Activated T-cell treated with anti-CD3 and anti-CD28 coated beads, Interleukin-2, amount 50 U/mL, for 48 hours (primary cell): ENCODE data around the gene MYLK4.

ENCODE experiments used
- DNase-seq, 2 experiments: peaks; one replicate each; pipeline ENCODE4 v3.0.0-alpha.2; 2020

MYLK4 gene

DNA sequence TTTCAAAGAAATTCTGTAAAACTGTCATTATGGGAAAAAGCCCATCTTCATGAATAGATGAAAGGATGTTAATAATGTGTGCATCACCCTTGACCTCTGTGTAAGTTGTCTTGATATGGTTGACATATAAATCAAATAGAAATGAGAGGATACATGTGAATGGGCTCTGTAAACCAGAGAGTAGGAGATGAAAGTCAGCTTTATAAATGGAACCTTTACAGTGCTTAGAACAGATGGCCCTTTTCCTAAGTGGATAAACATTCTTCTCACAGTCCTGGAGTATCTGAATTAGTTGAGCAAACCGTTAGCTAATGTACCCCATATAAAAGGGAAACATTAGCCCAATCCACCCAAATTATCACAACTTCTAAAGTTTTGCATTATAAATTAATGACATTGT is 57.5 kb downstream of the MYLK4 start:
- no peak for DNase-seq

DNA sequence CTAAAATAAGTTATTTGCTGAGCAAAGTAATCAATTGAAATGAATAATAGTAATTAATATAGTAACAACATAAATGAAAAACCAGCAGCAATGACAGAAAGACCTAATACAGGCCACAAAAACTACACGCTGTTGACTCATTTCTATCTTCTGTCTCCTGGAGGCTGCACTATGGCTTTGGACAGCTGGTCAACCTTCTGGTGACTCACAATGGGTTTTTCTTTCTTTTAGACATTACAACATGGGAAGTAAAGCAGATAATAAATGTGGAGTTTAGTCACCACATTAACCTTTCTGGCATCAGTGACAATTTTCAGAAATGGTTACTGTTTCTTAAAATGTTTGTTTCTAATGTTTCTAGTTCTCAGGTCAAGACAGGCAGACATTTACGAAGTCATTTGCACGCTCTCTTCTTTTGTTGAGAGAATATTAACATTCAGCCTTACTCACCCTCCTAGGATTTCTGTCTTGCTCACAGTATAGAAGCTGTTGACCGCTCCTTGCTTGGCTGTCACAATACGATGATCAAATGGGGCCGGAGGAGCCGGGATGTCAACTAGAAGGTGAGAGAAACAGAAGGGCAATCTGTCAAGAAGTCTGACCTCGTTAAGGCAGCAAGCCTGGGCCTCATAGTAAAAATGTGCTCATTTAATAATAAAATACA is 62.2 kb downstream of the MYLK4 start:
- DNase-seq: no peak

- no peak for DNase-seq
Measured at GRCh38 chr6:2687456-2687855, 63.3 kb downstream of the MYLK4 start.

- no peak for DNase-seq
Measured at GRCh38 chr6:2686515-2686914, 64.2 kb downstream of the MYLK4 start.

DNA sequence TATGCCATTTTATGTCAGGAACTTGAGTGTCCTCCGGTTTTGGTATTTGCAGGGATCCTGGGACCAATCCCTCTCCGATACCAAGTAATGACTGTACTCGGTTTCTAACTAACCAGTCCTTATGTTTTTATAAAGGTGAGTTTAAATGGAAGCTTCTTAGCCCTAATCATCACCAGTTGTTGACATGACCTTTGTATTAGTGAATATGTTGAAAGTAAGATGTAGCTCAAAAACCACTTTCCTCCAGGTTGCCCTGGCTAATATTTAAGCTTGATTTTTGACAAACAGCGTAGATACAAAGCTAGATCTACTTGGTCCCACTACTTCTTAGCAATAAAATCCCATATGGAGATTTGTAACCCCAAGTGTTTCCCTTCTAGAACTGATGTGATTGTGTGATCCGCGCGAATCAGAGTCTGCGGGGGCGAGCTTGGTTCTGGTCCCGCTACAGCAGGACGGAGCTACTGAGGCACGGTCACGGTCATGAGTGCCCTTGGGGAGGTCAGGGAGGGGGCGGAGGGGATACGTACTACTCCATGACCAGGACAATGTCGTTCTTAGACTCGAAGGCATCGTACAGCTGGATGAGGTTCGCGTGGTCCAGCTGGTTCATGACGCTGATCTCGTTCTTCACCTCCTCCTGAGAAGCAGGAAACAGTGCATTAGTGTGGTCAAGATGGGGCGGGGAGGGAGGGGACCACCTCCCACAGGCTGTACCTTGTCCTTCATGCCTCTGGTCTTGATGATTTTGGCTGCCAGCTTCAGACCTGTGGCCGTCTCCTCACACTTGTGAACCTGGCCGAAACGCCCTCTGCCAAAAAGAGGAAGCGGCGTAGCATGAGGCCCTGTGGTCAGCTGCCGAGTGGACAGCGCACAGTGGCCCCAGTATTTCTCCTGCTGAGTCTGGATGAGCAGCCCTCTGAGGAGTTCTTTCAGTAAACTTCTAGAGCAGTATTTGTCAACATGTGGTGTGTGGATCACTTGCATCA is 65.7 kb downstream of the MYLK4 start:
- no peak for DNase-seq

DNA sequence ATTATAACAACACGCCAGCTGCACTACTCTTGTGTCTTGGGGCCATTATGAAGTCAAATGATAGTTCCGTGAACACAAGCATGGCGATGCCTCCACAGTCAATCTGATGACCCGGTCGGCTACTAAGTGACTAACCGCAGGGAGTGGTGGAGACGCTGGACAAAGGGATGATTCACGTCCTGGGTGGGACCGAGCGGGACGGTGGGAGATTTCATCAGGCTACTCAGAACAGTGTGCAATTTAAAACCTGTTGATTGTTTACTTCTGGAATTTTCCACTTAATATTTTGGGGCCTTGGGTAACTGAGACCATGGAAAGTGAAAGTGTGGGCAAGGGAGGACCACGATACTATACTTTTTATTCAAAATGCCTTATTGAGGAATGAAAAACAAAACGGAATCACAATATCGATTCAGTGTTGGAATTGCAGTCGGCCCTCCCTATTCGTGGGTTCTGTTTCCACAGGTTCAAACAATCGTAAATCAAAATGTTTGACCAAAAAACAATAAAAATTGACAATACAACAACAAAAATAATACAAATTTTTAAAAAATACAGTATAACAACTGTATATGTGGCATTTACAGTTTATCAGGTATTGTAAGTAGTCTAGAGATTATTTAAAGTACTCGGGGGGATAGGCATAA is 66.5 kb downstream of the MYLK4 start:
- DNase-seq: no peak

DNA sequence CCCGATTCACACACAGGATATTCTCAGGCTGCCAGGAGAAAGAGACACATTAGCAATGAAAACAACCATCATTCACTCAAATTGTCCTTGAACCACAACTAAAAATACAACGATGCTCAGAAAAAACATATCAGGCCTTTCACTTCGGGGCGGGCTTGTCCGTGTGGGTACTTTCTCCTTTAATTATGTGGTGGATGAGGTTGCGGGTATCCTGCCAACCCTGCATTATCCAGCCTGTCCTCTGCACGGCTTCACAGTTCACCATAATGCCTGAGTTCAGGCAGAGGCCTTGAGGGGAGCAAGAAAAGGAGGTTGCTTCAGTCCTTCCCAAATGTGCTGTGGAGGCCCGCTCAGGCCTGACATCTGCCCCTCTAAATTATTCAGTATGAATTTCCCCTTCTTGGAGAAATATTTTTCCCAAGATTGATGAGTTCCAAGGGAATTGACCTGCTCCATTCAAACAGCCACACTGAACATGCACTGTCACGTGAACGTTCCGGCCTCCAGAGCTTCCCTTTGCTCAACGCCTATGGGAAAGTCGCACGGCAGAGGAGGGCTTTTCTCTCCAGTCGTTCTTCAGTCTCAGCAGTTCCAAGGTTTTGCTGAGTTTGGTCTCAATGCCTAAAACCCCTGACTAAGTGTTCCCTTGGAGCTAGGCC is 70.3 kb downstream of the MYLK4 start:
- no peak for DNase-seq

DNA sequence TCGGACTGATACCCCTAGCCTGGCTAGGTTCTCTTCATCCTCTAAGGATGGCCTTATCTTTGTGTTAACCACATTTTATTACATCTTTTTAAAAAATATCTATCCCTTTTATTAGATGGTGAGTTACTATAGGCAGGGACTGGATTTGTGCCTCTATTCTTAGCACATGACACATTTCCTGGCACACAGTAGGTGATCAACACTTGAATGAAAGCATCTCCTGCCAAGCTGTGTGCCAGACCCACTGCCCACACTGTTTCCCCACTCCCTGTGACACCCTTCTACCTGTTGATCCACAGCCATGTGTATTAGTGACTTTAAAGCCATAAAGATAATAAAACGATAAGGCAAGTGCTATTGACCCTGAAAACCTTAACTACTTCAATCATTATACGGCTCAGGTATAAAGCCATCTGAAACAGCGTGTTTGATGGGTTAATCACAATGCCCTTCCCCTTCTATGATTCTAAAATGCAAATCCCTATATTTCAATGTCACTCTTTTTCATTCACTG is 73.6 kb downstream of the MYLK4 start:
- no peak for DNase-seq

- DNase-seq: no peak
Measured at GRCh38 chr6:2676048-2676447, 74.7 kb downstream of the MYLK4 start.

DNA sequence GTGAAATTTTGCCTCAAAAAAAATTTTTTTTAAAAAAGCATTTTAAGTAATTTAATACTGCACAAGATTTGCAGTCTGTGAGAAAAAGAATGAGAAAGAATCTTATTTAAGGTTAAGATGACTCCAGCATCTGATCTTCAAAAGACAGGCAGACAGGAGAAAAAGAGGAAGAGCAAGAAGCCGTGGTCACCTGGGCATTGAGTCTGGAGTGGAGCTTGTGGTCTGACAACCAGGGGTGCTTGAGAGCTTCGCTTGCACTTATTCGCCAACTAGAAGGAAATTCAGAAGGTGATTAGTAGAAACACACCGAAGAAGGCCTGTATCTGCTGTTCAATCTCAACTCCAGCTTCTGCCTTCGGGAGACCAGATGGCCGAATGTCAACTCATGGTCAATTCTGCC is 75.9 kb downstream of the MYLK4 start:
- no peak for DNase-seq

GRCh38 chr6:2669067-2669700 is 81.5 kb downstream of the MYLK4 start:
- DNase-seq: no peak

- no peak for DNase-seq
Measured at GRCh38 chr6:2667617-2668016, 83.1 kb downstream of the MYLK4 start.

- DNase-seq: no peak
Measured at GRCh38 chr6:2666906-2667575, 83.7 kb downstream of the MYLK4 start.

DNA sequence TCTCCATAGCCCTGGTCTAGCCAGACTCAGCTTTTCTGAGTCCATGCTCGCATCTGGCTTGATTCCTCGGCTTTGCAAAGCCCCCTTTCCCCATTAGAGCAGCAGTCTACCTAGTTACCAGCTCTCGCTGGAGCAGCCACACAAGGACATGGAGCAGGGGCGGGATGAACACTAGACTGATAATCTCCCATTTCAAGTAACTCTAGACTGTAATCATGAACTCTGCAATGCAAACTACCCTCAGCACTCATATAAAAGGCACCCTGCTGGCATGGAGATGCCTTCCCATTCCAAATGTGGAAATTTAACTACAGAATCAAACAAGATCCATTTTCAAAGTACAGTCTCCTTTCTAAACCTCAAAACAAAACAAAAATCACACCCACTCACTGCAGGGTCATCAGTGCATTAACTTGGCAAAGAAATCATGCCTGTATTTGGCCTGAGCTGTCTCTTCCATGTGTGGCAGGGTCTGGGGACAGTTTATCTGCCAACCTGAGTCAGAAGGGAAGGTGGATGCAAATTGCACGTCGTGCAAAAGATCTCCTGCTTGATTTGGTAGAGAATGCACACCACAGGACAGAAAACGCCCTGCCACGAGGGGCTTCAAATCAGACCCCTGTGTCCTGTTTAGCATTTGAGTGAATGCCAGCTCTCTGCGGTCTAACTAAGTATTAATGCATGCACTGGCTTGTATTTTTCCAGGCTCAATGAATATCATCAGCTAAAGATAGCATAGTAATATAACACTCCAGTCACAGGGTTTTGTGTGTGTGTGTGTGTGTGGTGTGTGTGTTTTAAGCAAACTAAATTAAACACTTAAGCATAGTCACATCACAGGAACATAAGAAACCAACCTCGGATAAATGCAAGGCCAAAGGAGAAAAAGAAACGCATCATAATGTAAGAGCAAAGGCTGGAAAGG is 85.3 kb downstream of the MYLK4 start:
- no peak for DNase-seq

GRCh38 chr6:2663123-2663522 is 87.6 kb downstream of the MYLK4 start:
- peak in 1 of 2 experiments; percentile 28 for DNase-seq

DNA sequence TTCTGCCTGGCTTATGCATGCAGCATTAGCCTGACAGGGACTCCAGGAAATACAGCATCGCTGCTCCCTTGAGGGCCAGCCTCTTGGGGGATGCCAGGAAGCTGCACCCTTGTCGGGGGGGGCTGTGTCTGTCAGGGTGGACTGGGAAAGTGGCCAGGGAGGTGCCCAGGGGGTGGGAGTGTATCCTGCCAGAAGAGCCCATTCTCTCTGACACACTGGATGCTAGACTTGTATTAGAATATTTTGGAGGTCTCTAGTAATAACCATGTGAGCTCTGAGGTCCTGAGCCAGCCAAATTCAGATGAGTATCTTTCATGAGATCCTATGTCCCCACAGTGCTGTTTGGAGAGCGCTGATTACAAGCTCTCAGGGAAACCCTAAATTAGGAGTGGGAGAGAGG is 89.1 kb downstream of the MYLK4 start:
- no peak for DNase-seq

- DNase-seq: no peak
Measured at GRCh38 chr6:2659882-2660281, 90.8 kb downstream of the MYLK4 start.

GRCh38 chr6:2659381-2659780 is 91.3 kb downstream of the MYLK4 start:
- no peak for DNase-seq

DNA sequence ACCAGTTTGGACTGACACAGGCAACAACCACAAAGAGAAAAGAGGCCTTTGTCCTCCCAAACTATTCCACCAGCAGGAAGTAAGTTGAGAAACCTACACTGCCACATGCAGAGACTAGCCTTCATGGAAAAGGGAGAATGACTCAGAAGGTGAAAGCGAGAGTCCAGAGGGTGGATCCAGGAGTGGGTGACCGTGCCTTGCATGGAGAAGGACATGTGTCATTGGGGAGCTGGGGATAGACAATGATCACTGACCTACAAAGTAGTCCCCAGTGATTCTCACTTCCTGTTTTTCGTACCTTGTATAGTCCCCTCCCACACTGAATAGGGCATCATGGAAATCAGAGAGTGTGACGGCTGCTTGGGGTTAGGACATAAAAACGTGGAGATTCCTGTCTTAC is 91.9 kb downstream of the MYLK4 start:
- DNase-seq: no peak

DNA sequence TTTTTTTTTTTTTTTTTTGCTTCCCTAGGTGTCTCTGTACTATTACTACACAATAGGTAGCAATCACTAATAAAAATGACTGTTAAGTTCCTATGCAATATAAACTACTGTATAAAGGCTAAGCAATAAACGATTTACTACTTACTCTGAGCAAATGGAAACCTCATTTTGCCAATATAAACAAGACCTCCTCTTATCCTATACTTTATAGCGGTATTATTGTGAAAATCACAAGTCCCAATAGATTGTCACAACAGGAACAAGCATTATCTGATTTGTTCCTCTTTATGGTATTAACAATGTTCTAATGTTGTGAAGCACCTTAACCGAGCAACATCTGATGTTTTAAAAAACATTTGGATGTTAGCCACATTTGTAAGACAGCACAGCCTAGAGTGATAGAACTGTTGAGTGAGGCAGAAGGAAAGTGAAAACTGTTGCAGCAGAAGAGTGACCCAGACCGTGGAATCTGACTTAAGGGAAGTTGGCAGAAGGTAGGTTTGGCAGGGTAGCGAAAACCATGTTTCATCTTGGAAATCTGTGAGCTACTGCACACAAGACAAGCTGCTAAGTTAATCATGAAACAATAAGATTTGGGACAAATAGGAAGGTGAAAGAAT is 94.2 kb downstream of the MYLK4 start:
- no peak for DNase-seq
